Mesendoderm (in vitro differentiated cells): ENCODE data around the gene VRK2.
"Not testable (repeated sequence)": the region's sequence is repeated elsewhere in the genome, so short reads cannot be mapped to it uniquely, and the experiment has no call there.

Source experiments
- DNase-seq: peaks from one replicate; pipeline ENCODE4 v3.0.0; 2013
- H2AK5ac ChIP-seq: 2 replicates; pipeline ENCODE4 v1.6.1; 2013; ENCODE audit warnings: low read length, inconsistent platforms
- H2BK120ac ChIP-seq: 2 replicates; pipeline ENCODE4 v1.6.1; 2013; ENCODE audit warnings: low read depth, mild to moderate bottlenecking, low read length, moderate library complexity, mixed read lengths
- H2BK15ac ChIP-seq: replicated peaks from 2 replicates; pipeline ENCODE4 v1.6.1; 2013; ENCODE audit warnings: low read depth, mild to moderate bottlenecking, moderate library complexity
- H2BK5ac ChIP-seq: 2 replicates; pipeline ENCODE4 v1.6.1; 2013; ENCODE audit warnings: low read length, inconsistent platforms
- H3K18ac ChIP-seq: 2 replicates; pipeline ENCODE4 v1.6.1; 2013; ENCODE audit warnings: mild to moderate bottlenecking, low read length, mixed read lengths
- H3K23ac ChIP-seq: one replicate; pipeline ENCODE4 v1.6.1; 2013; ENCODE audit warnings: low read length
- H3K27ac ChIP-seq: 2 replicates; pipeline ENCODE4 v1.5.1; 2013; ENCODE audit warnings: low read depth, mild to moderate bottlenecking, inconsistent platforms, low read length, moderate library complexity
- H3K27me3 ChIP-seq: 2 replicates; pipeline ENCODE4 v1.6.1; 2013; ENCODE audit warnings: low read length, control low read depth, mild to moderate bottlenecking, inconsistent platforms; ENCODE audit not compliant: insufficient read depth, poor library complexity
- H3K36me3 ChIP-seq: 2 replicates; pipeline ENCODE4 v1.6.1; 2013; ENCODE audit warnings: low read length, inconsistent platforms; ENCODE audit not compliant: control insufficient read depth, insufficient read depth
- H3K4ac ChIP-seq: one replicate; pipeline ENCODE4 v1.6.1; 2013; ENCODE audit warnings: low read depth, mild to moderate bottlenecking, low read length, moderate library complexity
- H3K4me1 ChIP-seq: 2 replicates; pipeline ENCODE4 v1.6.1; 2013; ENCODE audit warnings: low read depth, low read length, inconsistent platforms; ENCODE audit not compliant: control insufficient read depth
- H3K4me2 ChIP-seq: 2 replicates; pipeline ENCODE4 v1.6.1; 2013; ENCODE audit warnings: low read length
- H3K4me3 ChIP-seq: 2 replicates; pipeline ENCODE4 v1.5.1; 2013; ENCODE audit warnings: mild to moderate bottlenecking, low read length
- H3K56ac ChIP-seq: one replicate; pipeline ENCODE4 v1.6.1; 2013; ENCODE audit warnings: low read length
- H3K79me1 ChIP-seq: 2 replicates; pipeline ENCODE4 v1.6.1; 2013; ENCODE audit warnings: low read length, inconsistent platforms
- H3K79me2 ChIP-seq: 2 replicates; pipeline ENCODE4 v1.6.1; 2013; ENCODE audit warnings: mild to moderate bottlenecking, low read length; ENCODE audit not compliant: control insufficient read depth, insufficient read depth
- H3K9ac ChIP-seq: 2 replicates; pipeline ENCODE4 v1.6.1; 2013; ENCODE audit warnings: low read length, inconsistent platforms
- H4K5ac ChIP-seq: one replicate; pipeline ENCODE4 v1.6.1; 2013; ENCODE audit warnings: low read length
- H4K8ac ChIP-seq: one replicate; pipeline ENCODE4 v1.6.1; 2013; ENCODE audit warnings: low read depth, mild to moderate bottlenecking, control low read depth, low read length, moderate library complexity
- WGBS: extraction: QIAGEN DNeasy Blood & Tissue Kit; methylation state at CpG from one replicate; pipeline ENCODE4 v1.1.7; 2013; ENCODE audit warnings: low lambda C conversion rate, missing lambda C conversion rate; ENCODE audit not compliant: insufficient coverage; ENCODE audit errors: extremely low coverage; 5-methylcytosine and 5-hydroxymethylcytosine counted together

The VRK2 gene

DNA sequence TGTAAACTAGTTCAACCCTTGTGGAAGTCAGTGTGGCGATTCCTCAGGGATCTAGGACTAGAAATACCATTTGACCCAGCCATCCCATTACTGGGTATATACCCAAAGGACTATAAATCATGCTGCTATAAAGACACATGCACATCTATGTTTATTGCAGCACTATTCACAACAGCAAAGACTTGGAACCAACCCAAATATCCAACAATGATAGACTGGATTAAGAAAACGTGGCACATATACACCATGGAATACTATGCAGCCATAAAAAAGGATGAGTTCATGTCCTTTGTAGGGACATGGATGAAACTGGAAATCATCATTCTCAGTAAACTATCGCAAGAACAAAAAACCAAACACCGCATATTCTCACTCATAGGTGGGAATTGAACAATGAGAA, 130.6 kb downstream of the VRK2 start:
- not testable (repeated sequence) for H3K4me3 ChIP-seq, H3K4me2 ChIP-seq, H3K9ac ChIP-seq, H2AK5ac ChIP-seq, H3K27ac ChIP-seq, H3K23ac ChIP-seq, H3K79me2 ChIP-seq, H2BK5ac ChIP-seq, H3K18ac ChIP-seq, H3K4ac ChIP-seq, H4K8ac ChIP-seq, H3K27me3 ChIP-seq, H3K36me3 ChIP-seq, H2BK120ac ChIP-seq, H4K5ac ChIP-seq, H3K79me1 ChIP-seq, H3K56ac ChIP-seq, DNase-seq, H2BK15ac ChIP-seq, H3K4me1 ChIP-seq
- no CpG with 5 or more reads among the region's 4 CpGs for WGBS

DNA sequence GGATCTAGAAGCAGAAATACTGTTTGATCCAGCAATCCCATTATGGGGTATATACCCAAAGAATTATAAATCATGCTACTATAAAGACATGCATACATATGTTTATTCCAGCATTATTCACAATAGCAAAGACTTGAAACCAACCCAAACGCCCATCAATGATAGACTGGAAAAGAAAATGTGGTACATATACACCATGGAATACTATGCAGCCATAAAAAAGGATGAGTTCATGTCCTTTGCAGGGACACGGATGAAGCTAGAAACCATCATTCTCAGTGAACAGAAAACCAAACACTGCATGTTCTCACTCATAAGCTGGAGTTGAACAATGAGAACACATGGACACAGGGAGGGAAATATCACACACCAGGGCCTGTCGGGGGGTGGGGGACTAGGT, 133.6 kb downstream of the VRK2 start:
- DNase-seq, H3K27ac ChIP-seq, H2BK5ac ChIP-seq, H2BK120ac ChIP-seq, H3K9ac ChIP-seq, H3K27me3 ChIP-seq, H3K4me1 ChIP-seq, H4K5ac ChIP-seq, H2AK5ac ChIP-seq, H3K56ac ChIP-seq, H3K18ac ChIP-seq, H3K79me1 ChIP-seq, H3K79me2 ChIP-seq, H3K4ac ChIP-seq, H3K36me3 ChIP-seq, H3K4me3 ChIP-seq, H4K8ac ChIP-seq, H3K4me2 ChIP-seq, H3K23ac ChIP-seq, H2BK15ac ChIP-seq: not testable (repeated sequence)
- no CpG with 5 or more reads among the region's 3 CpGs for WGBS

DNA sequence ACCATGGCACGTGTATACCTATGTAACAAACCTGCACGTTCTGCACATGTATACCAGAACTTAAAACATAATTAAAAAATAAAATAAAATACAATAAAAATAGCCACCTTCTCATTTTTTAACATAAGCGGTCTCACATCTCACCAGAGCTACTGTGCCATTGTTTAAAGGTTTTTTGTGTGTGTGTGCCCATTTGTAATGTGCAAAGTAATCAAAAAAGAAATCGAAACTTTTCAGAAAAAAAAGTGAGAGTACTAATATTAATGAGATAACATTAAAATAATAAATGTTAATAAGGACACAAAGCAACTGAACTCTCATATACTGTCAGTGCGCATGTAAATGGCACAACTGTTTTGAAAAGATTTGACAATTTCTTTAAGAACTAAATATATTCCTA, 134.0 kb downstream of the VRK2 start:
- H3K4me3 ChIP-seq = no peak overlapping the region
- H3K23ac ChIP-seq = no peak overlapping the region
- H3K56ac ChIP-seq = no peak overlapping the region
- no peak overlapping the region for H2AK5ac ChIP-seq
- no peak overlapping the region for H2BK5ac ChIP-seq
- no peaks in the 10 kb centered on the region for H3K79me1 ChIP-seq
- H4K8ac ChIP-seq = no peak overlapping the region
- H3K36me3 ChIP-seq = no peaks in the 10 kb centered on the region
- H3K79me2 ChIP-seq = no peaks in the 10 kb centered on the region
- H3K4me2 ChIP-seq = no peak overlapping the region
- no peaks in the 10 kb centered on the region for H3K4me1 ChIP-seq
- no peaks in the 10 kb centered on the region for H3K27me3 ChIP-seq
- no peak overlapping the region for H3K9ac ChIP-seq
- WGBS = no CpG with 5 or more reads among the region's 5 CpGs
- no peak overlapping the region for H3K27ac ChIP-seq
- no peak overlapping the region for H3K18ac ChIP-seq
- H4K5ac ChIP-seq = no peak overlapping the region
- H2BK15ac ChIP-seq = no peak overlapping the region
- no peak for DNase-seq
- no peak overlapping the region for H2BK120ac ChIP-seq
- no peak overlapping the region for H3K4ac ChIP-seq

DNA sequence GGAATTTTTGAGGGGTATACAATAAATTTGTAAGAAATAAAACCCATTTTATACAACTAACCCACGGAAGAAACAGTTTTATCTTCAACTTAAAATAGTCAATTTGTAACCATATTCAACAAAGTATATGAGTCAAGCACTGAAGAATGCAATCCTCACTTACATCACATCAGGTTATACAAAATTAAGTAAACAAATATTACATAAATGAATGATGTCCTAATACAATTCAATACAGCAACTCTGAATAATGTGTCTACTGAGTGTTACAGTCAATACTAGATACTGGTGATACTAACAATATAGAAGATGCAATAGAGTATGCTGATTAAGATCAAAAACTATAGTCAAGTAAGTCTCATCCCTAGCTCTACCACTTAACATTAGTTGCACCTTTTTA, 135.9 kb downstream of the VRK2 start:
- no peak overlapping the region for H3K4me2 ChIP-seq
- no CpG with 5 or more reads among the region's 1 CpG for WGBS
- H3K36me3 ChIP-seq = no peaks in the 10 kb centered on the region

DNA sequence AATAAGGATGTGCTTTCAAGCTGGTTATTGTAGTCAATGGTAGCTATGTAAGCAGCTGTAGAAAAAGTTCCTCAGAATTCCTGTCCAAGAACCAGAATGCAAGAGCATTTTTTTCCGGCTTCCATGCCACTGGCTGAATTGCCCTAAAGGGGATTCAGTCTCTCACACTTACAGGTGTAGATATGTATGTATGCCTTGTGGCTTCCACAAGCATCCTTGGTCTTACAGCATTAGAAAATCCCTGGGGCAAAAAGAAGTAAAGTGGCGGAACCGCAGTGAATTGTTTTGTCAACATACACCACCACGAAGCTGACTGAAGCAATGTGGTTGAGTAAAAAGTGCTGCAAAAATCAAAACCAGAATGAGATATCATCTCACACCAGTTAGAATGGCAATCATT, 139.9 kb downstream of the VRK2 start:
- no CpG with 5 or more reads among the region's 4 CpGs for WGBS
- no peak overlapping the region for H3K4me2 ChIP-seq
- DNase-seq = peak; percentile 29
- no peak overlapping the region for H3K4ac ChIP-seq
- no peak overlapping the region for H3K56ac ChIP-seq
- no peaks in the 10 kb centered on the region for H3K79me2 ChIP-seq
- H3K18ac ChIP-seq = no peak overlapping the region
- H2AK5ac ChIP-seq = no peak overlapping the region
- H2BK15ac ChIP-seq = no peak overlapping the region
- no peaks in the 10 kb centered on the region for H3K4me1 ChIP-seq
- H3K23ac ChIP-seq = no peak overlapping the region
- no peak overlapping the region for H3K9ac ChIP-seq
- H4K8ac ChIP-seq = no peak overlapping the region
- no peak overlapping the region for H2BK5ac ChIP-seq
- no peaks in the 10 kb centered on the region for H3K27me3 ChIP-seq
- H3K4me3 ChIP-seq = no peak overlapping the region
- no peak overlapping the region for H3K27ac ChIP-seq
- no peak overlapping the region for H4K5ac ChIP-seq
- no peak overlapping the region for H2BK120ac ChIP-seq
- no peaks in the 10 kb centered on the region for H3K79me1 ChIP-seq
- no peaks in the 10 kb centered on the region for H3K36me3 ChIP-seq

More for the DNA sequence above, 135.9 kb downstream of the VRK2 start:
- Histone ChIP-seq H3K23ac (no peak overlapping the region), H3K9ac (no peak overlapping the region), H3K4ac (no peak overlapping the region), H3K4me3 (no peak overlapping the region), H2BK120ac (no peak overlapping the region), H3K4me1 (no peaks in the 10 kb centered on the region), H3K18ac (no peak overlapping the region), H3K79me2 (no peaks in the 10 kb centered on the region), H3K27ac (no peak overlapping the region), H2AK5ac (no peak overlapping the region), H3K79me1 (no peaks in the 10 kb centered on the region), H2BK15ac (no peak overlapping the region), H4K5ac (no peak overlapping the region), H3K27me3 (no peaks in the 10 kb centered on the region), H4K8ac (no peak overlapping the region), H2BK5ac (no peak overlapping the region), H3K56ac (no peak overlapping the region)
- DNase-seq = no peak

DNA sequence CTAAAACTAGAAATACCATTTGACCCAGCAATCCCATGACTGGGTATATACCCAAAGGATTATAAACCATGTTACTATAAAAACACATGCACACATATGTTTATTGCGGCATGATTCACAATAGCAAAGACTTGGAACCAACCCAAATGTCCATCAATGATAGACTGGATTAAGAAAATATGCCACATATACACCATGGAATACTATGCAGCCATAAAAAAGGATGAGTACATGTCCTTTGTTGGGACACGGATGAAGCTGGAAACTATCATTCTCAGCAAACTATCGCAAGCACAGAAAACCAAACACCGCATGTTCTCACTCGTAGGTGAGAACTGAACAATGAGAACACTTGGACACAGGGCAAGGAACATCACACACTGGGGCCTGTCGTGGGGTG, 140.4 kb downstream of the VRK2 start:
- not testable (repeated sequence) for H3K56ac ChIP-seq, H4K5ac ChIP-seq, H2AK5ac ChIP-seq, H3K27ac ChIP-seq, H3K79me2 ChIP-seq, H3K4ac ChIP-seq, H3K27me3 ChIP-seq, DNase-seq, H3K4me3 ChIP-seq, H4K8ac ChIP-seq, H3K4me2 ChIP-seq, H2BK5ac ChIP-seq, H3K36me3 ChIP-seq, H2BK120ac ChIP-seq, H3K9ac ChIP-seq, H3K23ac ChIP-seq, H2BK15ac ChIP-seq, H3K18ac ChIP-seq, H3K4me1 ChIP-seq, H3K79me1 ChIP-seq
- no CpG with 5 or more reads among the region's 6 CpGs for WGBS
